Measurements from ENCODE around the gene ADORA1. TPM values are rescaled to one million over a fixed set of nuclear protein-coding genes. Genes with fewer than 3 reads are reported as not detected.

ADORA1 gene
- total and polyA plus RNA-seq, 8 donors, result 8.1 to 19.7 (median 15.5) TPM

DNA sequence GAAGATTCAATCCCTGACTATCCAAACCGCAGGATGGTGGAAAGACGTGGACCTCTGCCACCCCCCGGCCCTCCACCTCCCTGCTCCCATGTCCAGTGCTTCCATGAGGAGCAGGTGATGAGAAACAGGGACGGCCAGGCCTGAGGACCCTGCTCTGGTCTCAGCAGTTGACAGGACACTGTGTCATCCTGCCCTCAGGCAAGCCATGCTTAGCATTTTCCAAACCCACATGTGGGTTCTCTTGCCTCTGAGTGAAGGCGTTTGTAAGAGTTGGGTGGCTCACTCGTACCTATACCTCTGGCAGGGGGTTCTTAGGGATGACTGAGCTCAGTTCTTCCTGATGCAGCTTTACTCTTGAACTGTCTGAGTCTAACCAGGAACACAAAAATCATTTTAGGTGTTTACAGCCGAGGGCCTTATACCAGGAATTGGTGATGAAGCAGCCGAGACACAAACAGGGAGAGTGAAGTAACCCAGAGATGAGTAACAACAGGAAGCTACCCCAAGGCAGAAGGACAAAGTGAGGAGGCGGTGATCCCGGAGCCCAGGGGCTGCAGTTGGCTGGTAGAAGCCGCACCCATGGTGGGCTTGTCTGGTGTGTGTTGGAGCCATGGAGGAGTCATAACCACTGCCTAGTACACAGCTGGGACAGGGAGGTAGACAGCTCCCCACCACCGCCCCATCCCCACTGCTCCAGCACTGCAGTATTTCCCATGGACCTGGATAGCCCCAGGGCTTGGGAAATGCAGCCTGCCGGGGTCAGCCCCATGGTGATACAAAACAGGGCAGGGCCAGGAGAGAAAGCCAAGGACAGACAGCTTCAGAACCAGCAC, 26.7 kb downstream of the ADORA1 start:
- Histone ChIP-seq H3K27ac (peak overlapping the region in 1 of 4 donors; percentile 41), H3K4me3 (no peak overlapping the region), H3K27me3 (no peaks in the 10 kb centered on the region), H3K9me3 (no peaks in the 10 kb centered on the region), H3K36me3 (no peaks in the 10 kb centered on the region), H3K4me1 (no peaks in the 10 kb centered on the region)
- 75 to 79% methylated on average over 13 of the region's 13 CpGs for WGBS, 2 donors
- FAIRE-seq (no peak), DNase-seq (no peak), ATAC-seq (peak in 3 of 4 donors; percentile 32 to 55 (median 34))
- TF ChIP-seq, protein P1, sequence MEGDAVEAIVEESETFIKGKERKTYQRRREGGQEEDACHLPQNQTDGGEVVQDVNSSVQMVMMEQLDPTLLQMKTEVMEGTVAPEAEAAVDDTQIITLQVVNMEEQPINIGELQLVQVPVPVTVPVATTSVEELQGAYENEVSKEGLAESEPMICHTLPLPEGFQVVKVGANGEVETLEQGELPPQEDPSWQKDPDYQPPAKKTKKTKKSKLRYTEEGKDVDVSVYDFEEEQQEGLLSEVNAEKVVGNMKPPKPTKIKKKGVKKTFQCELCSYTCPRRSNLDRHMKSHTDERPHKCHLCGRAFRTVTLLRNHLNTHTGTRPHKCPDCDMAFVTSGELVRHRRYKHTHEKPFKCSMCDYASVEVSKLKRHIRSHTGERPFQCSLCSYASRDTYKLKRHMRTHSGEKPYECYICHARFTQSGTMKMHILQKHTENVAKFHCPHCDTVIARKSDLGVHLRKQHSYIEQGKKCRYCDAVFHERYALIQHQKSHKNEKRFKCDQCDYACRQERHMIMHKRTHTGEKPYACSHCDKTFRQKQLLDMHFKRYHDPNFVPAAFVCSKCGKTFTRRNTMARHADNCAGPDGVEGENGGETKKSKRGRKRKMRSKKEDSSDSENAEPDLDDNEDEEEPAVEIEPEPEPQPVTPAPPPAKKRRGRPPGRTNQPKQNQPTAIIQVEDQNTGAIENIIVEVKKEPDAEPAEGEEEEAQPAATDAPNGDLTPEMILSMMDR (IDR thresholded peaks at IDR 0.05), result no peak
- intact Hi-C loops (cut with DNase I), result no loop called here

DNA sequence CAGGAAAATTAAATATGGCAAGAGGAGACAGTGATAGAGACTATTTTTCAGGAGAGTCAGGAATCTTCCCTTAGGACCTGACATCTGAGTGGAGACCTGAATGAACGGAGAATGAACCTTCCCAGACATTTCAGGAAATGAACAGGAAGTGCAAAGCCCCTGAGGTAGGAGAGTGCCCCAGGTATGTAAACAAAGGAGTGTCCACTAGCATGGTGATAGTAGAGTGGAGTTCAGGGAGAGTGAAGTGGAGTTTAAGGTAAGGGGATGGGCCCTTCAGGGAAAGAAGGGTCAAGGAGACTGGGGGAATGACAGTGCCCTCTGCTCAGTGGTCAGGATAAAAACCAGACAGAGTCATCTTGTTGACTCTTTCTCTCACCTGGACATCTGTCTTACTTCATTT, 28.8 kb downstream of the ADORA1 start:
- 58 to 64% methylated on average over 1 of the region's 1 CpG for WGBS, 2 donors
- no peaks in the 10 kb centered on the region for H3K36me3 ChIP-seq
- H3K9me3 ChIP-seq, result no peaks in the 10 kb centered on the region
- no peak overlapping the region for H3K4me3 ChIP-seq
- FAIRE-seq (no peak), DNase-seq (no peak), ATAC-seq (no peak)
- TF ChIP-seq, protein P1 (IDR thresholded peaks at IDR 0.05), result no peak
- H3K4me1 ChIP-seq, result no peaks in the 10 kb centered on the region
- no peaks in the 10 kb centered on the region for H3K27me3 ChIP-seq
- H3K27ac ChIP-seq, result no peak overlapping the region
- intact Hi-C loops (cut with DNase I), result no loop called here

DNA sequence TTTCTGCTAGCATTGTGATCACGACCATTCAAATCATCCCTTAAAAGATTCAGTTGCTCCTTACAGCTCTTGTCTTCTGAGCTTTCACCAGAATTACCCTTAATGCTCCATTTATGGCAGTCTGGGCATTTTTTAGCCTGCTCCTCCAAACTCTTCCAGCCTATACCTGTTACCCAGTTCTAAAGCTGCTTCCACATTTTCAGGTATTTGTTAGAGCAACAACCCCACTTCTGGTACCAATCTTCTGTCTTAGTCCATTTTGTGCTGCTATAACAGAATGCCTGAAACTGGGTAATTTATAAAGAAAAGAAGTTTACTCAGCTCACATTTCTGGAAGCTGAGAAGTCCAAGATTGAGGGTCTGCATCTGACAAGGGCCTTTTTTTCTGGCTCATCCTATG, 30.9 kb downstream of the ADORA1 start:
- no peak for FAIRE-seq
- no peak overlapping the region for H3K4me3 ChIP-seq
- TF ChIP-seq, protein P1 (IDR thresholded peaks at IDR 0.05), result no peak

DNA sequence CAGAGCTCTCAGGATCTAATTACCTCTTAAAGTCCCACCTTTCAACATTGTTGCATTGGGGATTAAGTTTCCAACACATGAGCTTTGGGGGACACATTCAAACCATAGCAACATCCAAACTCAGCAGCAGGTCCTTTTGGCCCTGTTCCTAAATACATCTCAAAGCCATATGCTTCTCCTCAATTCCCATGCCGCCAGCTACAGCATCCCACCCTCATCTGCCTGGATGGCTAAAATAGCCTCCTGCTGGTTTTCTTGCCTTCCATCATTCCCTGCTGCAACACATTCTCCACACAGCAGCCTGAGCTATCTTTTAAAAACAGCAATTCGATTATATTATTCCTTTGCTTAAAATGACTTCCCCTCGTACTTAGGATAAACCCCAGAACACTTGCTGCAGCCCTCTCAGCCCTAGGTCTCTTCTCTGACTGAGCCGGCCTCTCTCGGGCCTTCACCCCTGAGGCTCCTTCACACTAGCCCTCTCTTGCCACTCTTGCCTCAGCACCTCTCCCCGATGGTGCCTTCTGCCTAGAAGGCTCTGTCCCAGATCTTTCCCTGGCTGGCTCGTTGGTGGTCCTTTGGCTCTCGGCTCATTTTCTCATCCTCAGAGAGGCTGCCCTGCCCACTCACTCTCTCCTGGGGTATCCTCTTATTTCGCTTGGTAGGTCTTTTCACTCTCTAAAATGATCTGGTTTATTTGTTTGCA, 31.6 kb downstream of the ADORA1 start:
- ATAC-seq (no peak), DNase-seq (no peak), FAIRE-seq (no peak)
- WGBS, 2 donors, result 79 to 84% methylated on average over 9 of the region's 9 CpGs
- Histone ChIP-seq H3K27ac (no peak overlapping the region), H3K4me3 (no peak overlapping the region), H3K9me3 (no peaks in the 10 kb centered on the region), H3K4me1 (no peaks in the 10 kb centered on the region), H3K27me3 (no peaks in the 10 kb centered on the region), H3K36me3 (no peaks in the 10 kb centered on the region)
- intact Hi-C loops (cut with DNase I), result no loop called here
- TF ChIP-seq, protein P1 (IDR thresholded peaks at IDR 0.05), result no peak

More for the DNA sequence above, 30.9 kb downstream of the ADORA1 start:
- Histone ChIP-seq H3K27me3 (no peaks in the 10 kb centered on the region), H3K4me1 (no peaks in the 10 kb centered on the region), H3K27ac (no peak overlapping the region), H3K36me3 (no peaks in the 10 kb centered on the region), H3K9me3 (no peaks in the 10 kb centered on the region)
- intact Hi-C loops (cut with DNase I), result no loop called here
- no peak for DNase-seq
- WGBS, 2 donors, result 86 to 89% methylated on average over 1 of the region's 1 CpG
- ATAC-seq, result no peak

DNA sequence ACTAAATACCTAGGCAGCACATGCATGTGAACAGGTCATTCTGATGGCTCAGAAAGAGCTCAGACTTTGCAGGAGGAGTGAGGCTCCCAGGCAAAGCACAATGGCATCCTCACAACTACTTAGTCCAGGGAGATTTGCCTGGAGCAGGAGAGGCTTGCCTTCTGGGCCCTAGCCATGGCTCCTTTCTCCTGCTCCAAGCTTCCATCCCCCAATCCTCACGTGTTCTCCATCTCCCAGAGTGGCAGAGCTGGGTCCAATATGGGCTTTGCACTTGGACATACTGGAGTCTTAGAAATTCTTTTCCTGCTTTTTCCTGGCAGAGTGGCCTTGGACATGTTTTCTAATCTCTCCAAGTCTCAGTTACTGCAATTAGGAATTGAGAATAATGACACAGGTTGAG, 32.3 kb downstream of the ADORA1 start:
- no peak for FAIRE-seq
- no peak for ATAC-seq
- no peak overlapping the region for H3K4me3 ChIP-seq
- TF ChIP-seq, protein P1 (IDR thresholded peaks at IDR 0.05), result no peak
- intact Hi-C loops (cut with DNase I), result no loop called here
- 50 to 71% methylated on average over 1 of the region's 1 CpG for WGBS, 2 donors
- no peaks in the 10 kb centered on the region for H3K27me3 ChIP-seq
- DNase-seq, result no peak
- no peak overlapping the region for H3K27ac ChIP-seq
- no peaks in the 10 kb centered on the region for H3K9me3 ChIP-seq
- H3K4me1 ChIP-seq, result no peaks in the 10 kb centered on the region
- no peaks in the 10 kb centered on the region for H3K36me3 ChIP-seq

All from pancreas (tissue), 10 donors.